ENCODE data around the gene ITGB1.

ITGB1 gene

DNA sequence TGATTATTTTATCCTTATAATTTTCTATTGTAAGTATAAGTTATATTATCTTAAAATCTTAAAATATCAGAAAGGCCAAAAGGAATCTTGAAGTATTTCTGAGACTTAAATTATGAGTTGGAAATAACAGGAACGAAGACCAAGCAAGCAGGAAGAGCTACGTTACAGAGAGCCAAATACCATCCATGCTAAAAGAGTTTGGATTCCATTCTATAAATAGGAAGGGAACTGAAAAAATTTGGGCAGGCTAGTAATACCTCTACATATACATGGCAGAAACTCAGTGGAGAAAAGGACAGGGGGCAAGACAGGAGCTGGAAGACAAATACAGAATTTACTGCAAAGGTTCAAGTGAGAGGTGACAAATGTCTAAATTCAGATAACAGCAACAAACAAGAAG, 16.7 kb downstream of the ITGB1 start:
- TF ChIP-seq, protein P1, sequence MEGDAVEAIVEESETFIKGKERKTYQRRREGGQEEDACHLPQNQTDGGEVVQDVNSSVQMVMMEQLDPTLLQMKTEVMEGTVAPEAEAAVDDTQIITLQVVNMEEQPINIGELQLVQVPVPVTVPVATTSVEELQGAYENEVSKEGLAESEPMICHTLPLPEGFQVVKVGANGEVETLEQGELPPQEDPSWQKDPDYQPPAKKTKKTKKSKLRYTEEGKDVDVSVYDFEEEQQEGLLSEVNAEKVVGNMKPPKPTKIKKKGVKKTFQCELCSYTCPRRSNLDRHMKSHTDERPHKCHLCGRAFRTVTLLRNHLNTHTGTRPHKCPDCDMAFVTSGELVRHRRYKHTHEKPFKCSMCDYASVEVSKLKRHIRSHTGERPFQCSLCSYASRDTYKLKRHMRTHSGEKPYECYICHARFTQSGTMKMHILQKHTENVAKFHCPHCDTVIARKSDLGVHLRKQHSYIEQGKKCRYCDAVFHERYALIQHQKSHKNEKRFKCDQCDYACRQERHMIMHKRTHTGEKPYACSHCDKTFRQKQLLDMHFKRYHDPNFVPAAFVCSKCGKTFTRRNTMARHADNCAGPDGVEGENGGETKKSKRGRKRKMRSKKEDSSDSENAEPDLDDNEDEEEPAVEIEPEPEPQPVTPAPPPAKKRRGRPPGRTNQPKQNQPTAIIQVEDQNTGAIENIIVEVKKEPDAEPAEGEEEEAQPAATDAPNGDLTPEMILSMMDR (IDR thresholded peaks at IDR 0.05; ENCODE audit: control insufficient read depth, extremely low read depth, insufficient read depth): no peak
- H3K4me3 ChIP-seq (ENCODE audit: low read depth, low read length): no peak overlapping the region
- no peak for DNase-seq (ENCODE audit: low read depth)

DNA sequence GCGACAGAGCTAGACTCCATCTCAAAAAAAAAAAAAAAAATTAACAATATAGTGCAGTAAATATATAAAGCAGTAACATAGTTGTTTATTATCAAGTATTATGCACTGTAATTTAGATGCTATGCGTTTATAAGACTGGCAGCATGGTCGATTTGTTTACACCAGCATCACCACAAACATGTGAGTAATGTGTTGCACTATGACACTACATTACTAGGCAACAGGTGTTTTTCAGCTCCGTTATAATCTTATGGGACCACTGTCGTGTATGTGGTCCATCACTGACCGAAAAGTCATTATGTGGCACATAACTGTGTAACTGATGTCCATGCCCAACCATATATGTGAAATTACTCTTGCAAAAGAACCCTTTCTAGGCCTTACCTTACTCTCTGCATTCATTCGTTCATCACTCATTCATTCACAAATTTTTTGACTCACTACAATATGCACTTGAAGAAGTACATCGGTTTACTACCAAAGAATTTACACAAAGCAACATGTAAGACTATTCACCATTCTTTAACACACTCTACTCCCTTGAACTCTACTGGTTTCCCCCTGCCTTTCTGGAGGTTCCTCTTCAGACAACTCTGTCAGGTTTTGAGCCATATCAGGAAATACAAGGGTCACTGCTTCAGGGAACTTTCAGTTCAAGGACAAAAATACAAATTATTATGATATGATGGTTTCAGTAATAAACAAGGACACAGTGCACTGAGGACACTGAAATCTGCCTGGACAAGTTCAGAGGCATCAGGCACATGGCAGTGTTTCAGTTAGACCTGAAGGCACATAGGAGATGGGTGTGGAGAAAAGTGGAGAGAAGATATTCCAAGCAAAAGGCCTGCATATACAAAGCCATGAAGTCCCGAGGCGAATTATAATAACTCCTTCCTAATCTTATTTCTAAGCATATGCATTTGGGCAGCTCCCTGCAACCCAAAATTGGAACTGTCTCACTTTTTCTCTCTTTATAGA, 17.4 kb downstream of the ITGB1 start:
- TF ChIP-seq, protein P1 (IDR thresholded peaks at IDR 0.05; ENCODE audit: control insufficient read depth, extremely low read depth, insufficient read depth): no peak
- no peak for DNase-seq (ENCODE audit: low read depth)
- H3K4me3 ChIP-seq (ENCODE audit: low read depth, low read length): no peak overlapping the region

DNA sequence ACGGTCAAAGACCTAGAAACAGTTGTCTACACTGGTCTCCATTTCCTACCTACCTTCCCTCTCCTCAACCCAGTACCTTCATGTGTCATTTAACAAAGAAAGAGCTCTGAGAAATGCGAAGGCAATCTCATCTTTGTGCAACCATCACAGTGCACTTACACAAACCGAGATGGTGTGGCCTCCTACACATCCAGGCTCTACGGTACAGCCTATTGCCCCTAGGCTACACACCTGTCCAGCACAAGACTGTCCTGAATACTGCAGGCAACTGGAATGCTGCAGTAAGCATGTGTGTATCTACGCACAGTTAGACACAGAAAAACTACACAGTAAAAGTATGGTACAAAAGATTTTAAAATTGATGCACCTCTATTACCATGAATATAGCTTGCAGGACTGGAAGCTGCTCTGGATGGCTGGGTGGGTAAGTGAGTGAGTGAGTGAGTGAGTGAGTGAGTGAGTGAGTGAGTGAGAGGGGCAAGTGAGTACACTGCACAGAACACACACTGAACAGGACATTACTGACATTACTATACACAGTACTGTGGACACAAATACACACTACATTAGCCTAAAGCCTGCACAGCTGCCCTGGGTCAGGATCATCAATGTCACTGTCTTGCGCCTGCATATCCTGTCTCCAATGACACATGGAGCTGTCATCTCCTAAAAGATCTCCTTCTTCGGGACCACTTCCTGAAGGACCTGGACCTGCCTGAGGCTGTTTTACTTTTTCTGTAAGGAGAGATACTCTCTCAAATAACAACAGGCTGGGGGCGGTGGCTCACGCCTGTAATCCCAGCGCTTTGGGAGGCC, 18.5 kb downstream of the ITGB1 start:
- no peak overlapping the region for H3K4me3 ChIP-seq (ENCODE audit: low read depth, low read length)
- no peak for DNase-seq (ENCODE audit: low read depth)

DNA sequence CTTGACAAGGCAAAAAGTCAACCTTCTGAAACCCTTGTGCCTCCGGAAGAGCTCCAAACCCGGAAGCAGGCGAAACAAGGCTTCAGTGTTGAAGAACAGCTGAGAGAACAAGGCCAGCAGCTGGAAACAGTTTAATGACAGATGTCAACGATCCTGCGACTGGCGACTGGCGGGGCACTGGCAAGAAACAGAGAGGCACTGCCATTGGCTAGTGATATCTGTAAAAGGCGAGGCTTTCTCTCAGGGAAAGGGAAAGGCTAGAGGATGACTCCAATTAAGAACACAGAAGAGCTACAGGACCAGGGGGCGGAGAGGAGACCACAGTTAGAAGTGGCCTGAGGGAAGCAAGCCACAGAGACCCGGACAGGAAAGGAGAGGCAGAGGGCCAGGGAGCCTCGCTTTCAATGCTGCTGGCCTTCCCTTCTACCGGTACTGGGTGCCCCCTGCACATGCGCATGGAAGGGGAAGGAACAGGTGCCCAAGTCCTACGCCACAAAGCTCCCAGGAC, 19.4 kb downstream of the ITGB1 start:
- TF ChIP-seq, protein P1 (IDR thresholded peaks at IDR 0.05; ENCODE audit: control insufficient read depth, extremely low read depth, insufficient read depth): no peak
- DNase-seq (ENCODE audit: low read depth): no peak
- no peak overlapping the region for H3K4me3 ChIP-seq (ENCODE audit: low read depth, low read length)

More for the DNA sequence above, 18.5 kb downstream of the ITGB1 start:
- TF ChIP-seq, protein P1 (IDR thresholded peaks at IDR 0.05; ENCODE audit: control insufficient read depth, extremely low read depth, insufficient read depth): no peak

DNA sequence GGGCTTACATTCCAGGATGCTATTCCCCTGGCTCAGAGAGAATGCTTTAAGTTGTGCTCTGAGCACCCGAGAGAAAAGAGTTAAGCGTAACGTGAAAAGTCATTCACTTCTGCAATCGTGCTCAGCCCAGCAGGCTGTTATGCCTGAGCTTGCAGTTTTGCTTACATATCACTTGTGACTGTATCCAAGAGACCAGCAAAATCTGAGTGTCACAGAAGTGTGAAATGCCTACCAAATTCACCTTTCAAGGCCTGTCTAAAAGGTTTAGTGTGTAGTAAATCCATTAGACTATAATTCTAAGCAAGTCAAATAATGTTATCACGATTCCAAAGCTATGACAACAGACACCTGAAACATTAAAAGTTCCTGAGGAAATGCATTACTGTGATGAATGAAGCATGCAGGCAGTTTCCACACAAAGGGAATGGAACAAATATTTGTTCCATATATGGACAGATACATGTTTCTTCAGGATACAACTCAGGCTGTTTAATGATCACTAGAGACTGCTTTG, 20.1 kb downstream of the ITGB1 start:
- TF ChIP-seq, protein P1 (IDR thresholded peaks at IDR 0.05; ENCODE audit: control insufficient read depth, extremely low read depth, insufficient read depth): no peak
- H3K4me3 ChIP-seq (ENCODE audit: low read depth, low read length): no peak overlapping the region
- DNase-seq (ENCODE audit: low read depth): no peak

DNA sequence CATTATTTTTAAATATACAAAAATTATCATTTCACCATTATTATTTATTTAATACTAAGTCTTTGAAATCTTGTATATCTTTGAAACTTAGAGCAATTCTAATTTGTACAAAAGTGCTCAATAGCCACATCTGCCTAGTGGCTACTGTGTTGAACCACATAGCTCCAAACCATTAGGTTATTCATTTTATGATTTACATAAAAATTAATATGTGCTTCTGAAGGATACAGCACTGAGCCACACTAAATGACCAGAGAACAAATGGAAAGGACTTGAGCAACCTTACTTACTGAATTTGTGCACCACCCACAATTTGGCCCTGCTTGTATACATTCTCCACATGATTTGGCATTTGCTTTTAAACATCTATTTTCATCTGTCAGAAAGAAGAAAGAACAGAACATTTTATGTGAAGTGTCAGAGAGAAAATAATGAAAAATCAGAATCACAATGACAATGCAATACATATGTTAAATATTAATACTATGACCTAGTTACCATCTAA, 25.8 kb downstream of the ITGB1 start:
- no peak for DNase-seq (ENCODE audit: low read depth)
- no peak overlapping the region for H3K4me3 ChIP-seq (ENCODE audit: low read depth, low read length)
- TF ChIP-seq, protein P1 (IDR thresholded peaks at IDR 0.05; ENCODE audit: control insufficient read depth, extremely low read depth, insufficient read depth): no peak

Data from LNCaP clone FGC (cell line).